Breast epithelium (tissue), 4 donors: ENCODE results near the gene PPP1R36. TPM values are rescaled to one million over a fixed set of nuclear protein-coding genes. Genes with fewer than 3 reads are reported as not detected.
"Not testable (repeated sequence)": the region's sequence is repeated elsewhere in the genome, so short reads cannot be mapped to it uniquely, and the experiment has no call there.

Experiments used
- DNase-seq, 2 donors: peaks; one replicate each; pipeline ENCODE4 v3.0.0-alpha.2; 2019; ENCODE audit warnings: low spot score in 2 of 2
- H3K27ac ChIP-seq, 2 donors: fragments of 200-600 bp; sonication (generic) in 1 of 2; one replicate each; pipeline ENCODE4 v1.5.1; 2016 to 2019; ENCODE audit warnings: mild to moderate bottlenecking in 1 of 2
- H3K27me3 ChIP-seq, 2 donors: fragments of 200-600 bp; sonication (generic) in 1 of 2; one replicate each; pipeline versions ENCODE4 v1.5.1 to v1.6.0; 2017 to 2019; ENCODE audit warnings: control low read depth in 1 of 2, mild to moderate bottlenecking in 1 of 2
- H3K36me3 ChIP-seq: fragments of 200-600 bp; one replicate; pipeline ENCODE4 v1.5.1; 2019
- H3K4me1 ChIP-seq, 2 donors: fragments of 200-600 bp; sonication (generic); one replicate each; pipeline ENCODE4 v1.5.1; 2016 to 2019; ENCODE audit warnings: control low read depth in 1 of 2
- H3K4me3 ChIP-seq, 3 donors: fragments of 200-600 bp; sonication (generic); 1 replicate in 2 of 3; 2 replicates in 1 of 3; pipeline ENCODE4 v1.5.1; 2016 to 2019; ENCODE audit warnings: mild to moderate bottlenecking in 3 of 3, moderate library complexity in 2 of 3
- H3K9me3 ChIP-seq, 2 donors: fragments of 200-600 bp; sonication (generic) in 1 of 2; one replicate each; pipeline ENCODE4 v1.5.1; 2016 to 2019; ENCODE audit warnings: control low read depth in 1 of 2
- POLR2A ChIP-seq: fragments of 450-650 bp; IDR thresholded peaks from one replicate; pipeline ENCODE4 v1.6.1; 2016; ENCODE audit warnings: antibody characterized with exemption, mild to moderate bottlenecking, moderate library complexity
- POLR2AphosphoS5 ChIP-seq, 3 donors: sonication (generic); formaldehyde crosslinking; IDR thresholded peaks; one replicate each; pipeline ENCODE4 v1.6.1; 2017; ENCODE audit warnings: antibody characterized with exemption in 3 of 3
- intact Hi-C: fragments of 100-400 bp; cut with DNase I; formaldehyde crosslinking; loops from one replicate; pipeline ENCODE4 v1.15.1; 2023; ENCODE audit warnings: low total_unique reads
- total RNA-seq, 3 donors: library from RNA; depleted of rRNA; stranded (reverse); fragments of >200 nt; gene quantifications; one replicate each; pipeline ENCODE4 v1.1.0, GENCODE V29; 2016
- TF ChIP-seq, protein P1 (sequence below), 3 donors: fragments of 450-650 bp; IDR thresholded peaks; one replicate each; pipeline ENCODE4 v1.5.1; 2016 to 2017; ENCODE audit warnings: antibody characterized with exemption in 3 of 3, mild to moderate bottlenecking in 3 of 3, moderate library complexity in 3 of 3

Gene PPP1R36
- total RNA-seq, 3 donors from 2014 or later, result 2.3 to 6.4 (median 3.4) TPM

DNA sequence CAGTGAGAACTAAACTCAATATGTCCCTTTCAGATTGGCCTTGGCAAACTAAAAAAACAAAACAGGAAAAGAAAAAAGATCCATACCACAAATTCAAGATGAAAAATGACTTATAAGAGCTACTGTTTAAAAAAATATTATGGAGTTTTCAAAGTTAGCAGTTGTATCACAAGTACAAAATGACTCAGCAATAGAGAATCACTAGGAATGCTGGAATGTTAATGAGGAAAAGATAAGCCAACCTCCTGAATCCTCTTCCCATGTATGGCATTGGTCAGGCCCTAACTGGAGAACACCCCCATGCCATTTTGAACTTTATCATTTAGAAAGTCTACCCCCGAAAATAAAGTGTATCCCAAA is 62.2 kb downstream of the PPP1R36 start:
- H3K27me3 ChIP-seq, result no peaks in the 10 kb centered on the region
- H3K9me3 ChIP-seq, result no peaks in the 10 kb centered on the region
- TF ChIP-seq POLR2A (no peak), POLR2AphosphoS5 (IDR thresholded peaks at IDR 0.05) (no peak)
- TF ChIP-seq, protein P1, sequence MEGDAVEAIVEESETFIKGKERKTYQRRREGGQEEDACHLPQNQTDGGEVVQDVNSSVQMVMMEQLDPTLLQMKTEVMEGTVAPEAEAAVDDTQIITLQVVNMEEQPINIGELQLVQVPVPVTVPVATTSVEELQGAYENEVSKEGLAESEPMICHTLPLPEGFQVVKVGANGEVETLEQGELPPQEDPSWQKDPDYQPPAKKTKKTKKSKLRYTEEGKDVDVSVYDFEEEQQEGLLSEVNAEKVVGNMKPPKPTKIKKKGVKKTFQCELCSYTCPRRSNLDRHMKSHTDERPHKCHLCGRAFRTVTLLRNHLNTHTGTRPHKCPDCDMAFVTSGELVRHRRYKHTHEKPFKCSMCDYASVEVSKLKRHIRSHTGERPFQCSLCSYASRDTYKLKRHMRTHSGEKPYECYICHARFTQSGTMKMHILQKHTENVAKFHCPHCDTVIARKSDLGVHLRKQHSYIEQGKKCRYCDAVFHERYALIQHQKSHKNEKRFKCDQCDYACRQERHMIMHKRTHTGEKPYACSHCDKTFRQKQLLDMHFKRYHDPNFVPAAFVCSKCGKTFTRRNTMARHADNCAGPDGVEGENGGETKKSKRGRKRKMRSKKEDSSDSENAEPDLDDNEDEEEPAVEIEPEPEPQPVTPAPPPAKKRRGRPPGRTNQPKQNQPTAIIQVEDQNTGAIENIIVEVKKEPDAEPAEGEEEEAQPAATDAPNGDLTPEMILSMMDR (IDR thresholded peaks at IDR 0.05), result no peak
- H3K27ac ChIP-seq, result peak overlapping the region; percentile 46 to 78
- intact Hi-C loops, result no loop called here
- DNase-seq, result no peak
- H3K36me3 ChIP-seq, result no peaks in the 10 kb centered on the region
- no peak overlapping the region for H3K4me3 ChIP-seq
- peaks cover 0 to 5% of the 10 kb centered on the region in 2 donors for H3K4me1 ChIP-seq

DNA sequence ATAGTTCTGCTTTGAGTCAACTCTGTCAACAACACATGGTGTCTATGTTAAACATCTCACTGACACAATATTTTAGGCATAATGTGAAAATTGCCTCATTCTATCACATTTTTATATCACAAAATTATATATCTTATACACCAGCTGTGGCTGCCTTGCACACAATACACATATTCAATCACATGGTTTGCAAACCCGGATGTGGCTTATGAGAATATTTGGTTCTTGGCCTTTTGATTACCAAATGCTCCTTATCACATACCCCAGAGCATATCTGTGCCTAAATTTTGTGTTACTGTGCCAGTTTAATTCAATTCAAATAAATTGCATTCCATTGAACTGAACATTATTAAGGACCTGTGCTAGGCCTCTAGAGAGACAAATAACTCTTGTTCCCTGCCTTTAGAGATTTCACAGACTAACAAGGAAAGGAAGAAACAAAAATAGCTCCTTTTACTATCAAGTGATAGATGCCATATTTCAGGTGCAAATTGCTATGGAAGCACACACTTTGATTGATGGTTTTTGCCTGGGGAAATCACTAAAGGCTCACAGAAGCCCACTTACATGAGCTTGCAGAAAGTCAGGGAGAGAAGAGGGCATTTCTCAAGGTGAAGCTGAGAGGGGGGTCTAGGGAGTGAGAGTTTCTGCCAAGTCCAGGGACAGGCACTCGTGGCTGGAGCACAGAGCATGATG is 63.4 kb downstream of the PPP1R36 start:
- peak overlapping the region in 1 of 2 donors; percentile 62 for H3K27ac ChIP-seq
- no peak for TF ChIP-seq POLR2AphosphoS5 (IDR thresholded peaks at IDR 0.05)
- no peak for TF ChIP-seq POLR2A
- TF ChIP-seq, protein P1 (IDR thresholded peaks at IDR 0.05), result no peak

DNA sequence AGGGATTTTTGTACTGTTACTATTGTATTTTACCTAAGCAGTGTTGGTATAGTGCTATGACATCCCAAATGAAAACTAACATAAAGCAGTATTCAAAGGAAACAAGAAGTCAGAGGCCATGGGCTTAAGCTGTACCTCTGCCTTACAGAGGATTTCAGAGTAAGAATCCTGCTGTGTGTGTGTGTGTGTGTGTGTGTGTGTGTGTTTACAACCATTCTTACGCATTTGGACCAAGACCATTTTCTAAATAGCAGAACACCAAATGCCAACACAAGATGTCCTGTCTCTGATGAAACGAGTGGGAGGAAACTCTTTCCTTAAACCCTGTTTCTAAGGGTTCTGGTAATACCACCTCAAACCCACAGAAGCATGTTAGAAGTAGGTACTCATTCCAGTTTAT is 64.4 kb downstream of the PPP1R36 start:
- Histone ChIP-seq H3K9me3 (no peaks in the 10 kb centered on the region), H3K4me3 (no peak overlapping the region), H3K4me1 (peaks cover 0 to 5% of the 10 kb centered on the region in 2 donors), H3K27ac (no peak overlapping the region), H3K36me3 (no peaks in the 10 kb centered on the region), H3K27me3 (no peaks in the 10 kb centered on the region)
- intact Hi-C loops, result no loop called here
- no peak for DNase-seq
- no peak for TF ChIP-seq POLR2A
- TF ChIP-seq, protein P1 (IDR thresholded peaks at IDR 0.05), result no peak
- no peak for TF ChIP-seq POLR2AphosphoS5 (IDR thresholded peaks at IDR 0.05)

More for the DNA sequence above, 63.4 kb downstream of the PPP1R36 start:
- Histone ChIP-seq H3K27me3 (no peaks in the 10 kb centered on the region), H3K9me3 (no peaks in the 10 kb centered on the region), H3K36me3 (no peaks in the 10 kb centered on the region), H3K4me1 (peaks cover 0 to 5% of the 10 kb centered on the region in 2 donors), H3K4me3 (no peak overlapping the region)
- intact Hi-C loops, result no loop called here
- DNase-seq, result no peak

DNA sequence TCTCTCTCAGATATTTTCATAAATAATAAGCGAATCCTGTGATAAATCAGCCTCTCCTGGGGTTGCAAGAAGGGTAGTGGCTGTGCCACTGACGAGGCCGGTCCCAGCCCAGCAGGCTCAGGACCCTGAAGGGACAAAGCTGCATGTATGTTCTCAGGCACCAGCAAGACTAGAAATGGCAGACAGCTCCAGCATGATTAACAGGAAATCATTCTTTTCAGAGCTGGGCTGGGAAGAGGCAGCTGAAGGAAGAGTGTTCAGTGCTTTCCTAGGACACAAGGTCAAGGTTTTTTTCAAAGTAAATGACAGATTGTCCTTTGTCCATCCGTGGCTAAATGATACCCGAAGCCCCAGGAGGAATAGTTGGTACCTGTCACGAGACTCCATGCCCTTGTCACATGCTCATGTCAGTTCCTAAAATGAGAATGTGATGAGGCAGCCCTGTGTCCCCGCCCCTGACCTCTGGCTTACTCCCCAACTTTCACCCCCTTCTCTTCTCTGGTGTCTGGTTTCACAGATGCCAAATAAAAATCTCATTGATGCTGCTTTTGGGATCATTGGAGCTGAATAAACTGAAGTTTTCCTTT is 65.1 kb downstream of the PPP1R36 start:
- no peak overlapping the region for H3K4me3 ChIP-seq
- H3K27me3 ChIP-seq, result no peaks in the 10 kb centered on the region
- H3K4me1 ChIP-seq, result peaks cover 0 to 5% of the 10 kb centered on the region in 2 donors
- no peaks in the 10 kb centered on the region for H3K9me3 ChIP-seq
- no peaks in the 10 kb centered on the region for H3K36me3 ChIP-seq
- intact Hi-C loops, result no loop called here
- no peak overlapping the region for H3K27ac ChIP-seq
- TF ChIP-seq POLR2AphosphoS5 (IDR thresholded peaks at IDR 0.05) (no peak), POLR2A (no peak)
- TF ChIP-seq, protein P1 (IDR thresholded peaks at IDR 0.05), result no peak
- no peak for DNase-seq

DNA sequence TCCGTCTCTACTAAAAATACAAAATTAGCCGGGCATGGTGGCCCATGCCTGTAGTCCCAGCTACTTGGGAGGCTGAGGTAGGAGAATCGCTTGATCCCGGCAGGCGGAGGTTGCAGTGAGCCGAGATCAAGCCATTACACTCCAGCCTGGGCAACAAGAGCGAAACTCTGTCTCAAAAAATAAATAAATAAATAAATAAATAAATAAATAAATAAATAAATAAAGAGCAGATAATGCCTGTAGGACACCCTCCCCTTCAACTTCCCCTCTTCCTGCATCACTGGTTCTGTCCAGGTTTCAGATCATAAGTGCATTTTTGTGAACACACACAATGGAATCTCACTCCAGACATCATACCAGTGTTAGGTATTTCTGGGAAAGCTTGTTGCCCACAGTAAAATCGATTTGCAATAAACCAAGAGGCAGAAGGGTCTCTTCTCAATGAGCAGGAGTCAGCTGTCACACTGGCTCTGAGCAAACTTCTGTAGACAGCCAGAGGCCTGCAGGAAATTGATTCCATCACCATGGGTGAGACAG is 68.2 kb downstream of the PPP1R36 start:
- H3K27ac ChIP-seq, H3K9me3 ChIP-seq, DNase-seq, intact Hi-C loops, H3K4me1 ChIP-seq, H3K4me3 ChIP-seq, H3K27me3 ChIP-seq, H3K36me3 ChIP-seq: not testable (repeated sequence)
